Esophagus muscularis mucosa (tissue), 4 donors: Measurements from ENCODE around the gene SLC5A4. TPM values are rescaled to one million over a fixed set of nuclear protein-coding genes. Genes with fewer than 3 reads are reported as not detected.

ENCODE experiments used
- DNase-seq: peaks from one replicate; pipeline ENCODE4 v3.0.0-alpha.2; 2017; ENCODE audit errors: extremely low spot score
- H3K27ac ChIP-seq, 4 donors: fragments of 200-600 bp; sonication (generic); replicated peaks in 1 of 4; 1 replicate in 3 of 4; 2 replicates in 1 of 4; pipeline ENCODE4 v1.5.1; 2016 to 2019; ENCODE audit warnings: mild to moderate bottlenecking in 1 of 4
- H3K27me3 ChIP-seq, 4 donors: fragments of 200-600 bp; sonication (generic); one replicate each; pipeline versions ENCODE4 v1.5.1 to v1.6.0; 2016 to 2019
- H3K36me3 ChIP-seq, 4 donors: fragments of 200-600 bp; sonication (generic); one replicate each; pipeline ENCODE4 v1.5.1; 2016 to 2019
- H3K4me1 ChIP-seq, 4 donors: fragments of 200-600 bp; sonication (generic); one replicate each; pipeline ENCODE4 v1.5.1; 2016 to 2019
- H3K4me3 ChIP-seq, 4 donors: fragments of 200-600 bp; sonication (generic); 1 replicate in 2 of 4; 2 replicates in 2 of 4; pipeline ENCODE4 v1.5.1; 2016 to 2019; ENCODE audit warnings: mild to moderate bottlenecking in 4 of 4, moderate library complexity in 1 of 4
- H3K9me3 ChIP-seq, 4 donors: fragments of 200-600 bp; sonication (generic); 1 replicate in 3 of 4; 2 replicates in 1 of 4; pipeline ENCODE4 v1.5.1; 2016 to 2019
- EP300 ChIP-seq: sonication (generic); formaldehyde crosslinking; IDR thresholded peaks from one replicate; pipeline ENCODE4 v1.6.1; 2017; ENCODE audit warnings: antibody characterized with exemption
- POLR2A ChIP-seq: fragments of 450-650 bp; IDR thresholded peaks from one replicate; pipeline ENCODE4 v1.6.1; 2017; ENCODE audit warnings: antibody characterized with exemption, moderate library complexity, mild to moderate bottlenecking, low read depth
- POLR2AphosphoS5 ChIP-seq, 2 donors: sonication (generic); formaldehyde crosslinking; IDR thresholded peaks; one replicate each; pipeline ENCODE4 v1.6.1; 2017; ENCODE audit warnings: antibody characterized with exemption in 2 of 2
- WGBS: methylation state at CpG from one replicate; pipeline ENCODE4 v1.1.5; 2018; 5-methylcytosine and 5-hydroxymethylcytosine counted together
- intact Hi-C: fragments of 100-400 bp; cut with DNase I; formaldehyde crosslinking; loops from one replicate; pipeline ENCODE4 v1.15.1; 2023
- total RNA-seq, 4 donors: library from RNA; depleted of rRNA; stranded (reverse); fragments of >200 nt; gene quantifications; one replicate each; pipeline versions ENCODE4 v1.1.0 to v1.2.1, GENCODE V29; 2016
- TF ChIP-seq, protein P1 (sequence below), 3 experiments: fragments of 200-600 bp in 2 of 3; fragments of 450-650 bp in 1 of 3; sonication (generic) in 2 of 3; IDR thresholded peaks; one replicate each; pipeline ENCODE4 v1.5.1; 2017 to 2019; ENCODE audit warnings: antibody characterized with exemption in 3 of 3, mild to moderate bottlenecking in 2 of 3, moderate library complexity in 1 of 3

SLC5A4 gene
- total RNA-seq, 4 donors from 2014 or later: 0.19 to 1.2 (median 0.46) TPM; not detected in 1

DNA sequence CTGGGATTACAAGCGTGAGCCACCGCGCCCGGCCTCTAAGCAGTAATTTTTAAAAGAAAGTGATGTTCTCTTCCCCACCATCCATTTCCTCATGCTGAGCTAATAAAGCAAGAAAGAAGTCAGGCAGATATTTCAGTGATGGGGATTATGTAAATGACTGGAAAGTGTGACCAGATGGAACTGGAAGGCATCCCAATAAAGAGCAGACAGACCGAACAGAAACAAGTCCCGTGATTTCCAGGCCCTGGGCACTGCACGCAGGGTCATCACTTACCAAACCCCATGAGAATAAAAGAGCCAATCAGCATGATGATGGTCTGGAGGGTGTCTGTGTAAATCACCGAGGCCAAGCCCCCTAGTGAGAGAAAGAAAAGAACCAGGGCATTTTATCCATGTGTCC is 18.2 kb downstream of the SLC5A4 start:
- no peak overlapping the region for H3K27ac ChIP-seq
- no peaks in the 10 kb centered on the region for H3K4me1 ChIP-seq
- peaks cover 0 to 5% (median 0%) of the 10 kb centered on the region in 4 donors for H3K27me3 ChIP-seq
- no peak for DNase-seq
- no peak for TF ChIP-seq EP300
- TF ChIP-seq POLR2A: no peak
- TF ChIP-seq, protein P1, sequence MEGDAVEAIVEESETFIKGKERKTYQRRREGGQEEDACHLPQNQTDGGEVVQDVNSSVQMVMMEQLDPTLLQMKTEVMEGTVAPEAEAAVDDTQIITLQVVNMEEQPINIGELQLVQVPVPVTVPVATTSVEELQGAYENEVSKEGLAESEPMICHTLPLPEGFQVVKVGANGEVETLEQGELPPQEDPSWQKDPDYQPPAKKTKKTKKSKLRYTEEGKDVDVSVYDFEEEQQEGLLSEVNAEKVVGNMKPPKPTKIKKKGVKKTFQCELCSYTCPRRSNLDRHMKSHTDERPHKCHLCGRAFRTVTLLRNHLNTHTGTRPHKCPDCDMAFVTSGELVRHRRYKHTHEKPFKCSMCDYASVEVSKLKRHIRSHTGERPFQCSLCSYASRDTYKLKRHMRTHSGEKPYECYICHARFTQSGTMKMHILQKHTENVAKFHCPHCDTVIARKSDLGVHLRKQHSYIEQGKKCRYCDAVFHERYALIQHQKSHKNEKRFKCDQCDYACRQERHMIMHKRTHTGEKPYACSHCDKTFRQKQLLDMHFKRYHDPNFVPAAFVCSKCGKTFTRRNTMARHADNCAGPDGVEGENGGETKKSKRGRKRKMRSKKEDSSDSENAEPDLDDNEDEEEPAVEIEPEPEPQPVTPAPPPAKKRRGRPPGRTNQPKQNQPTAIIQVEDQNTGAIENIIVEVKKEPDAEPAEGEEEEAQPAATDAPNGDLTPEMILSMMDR (IDR thresholded peaks at IDR 0.05): no peak
- TF ChIP-seq POLR2AphosphoS5 (IDR thresholded peaks at IDR 0.05): no peak
- H3K9me3 ChIP-seq: no peaks in the 10 kb centered on the region
- 81% methylated on average over 8 of the region's 8 CpGs for WGBS
- intact Hi-C loops: no loop called here
- no peaks in the 10 kb centered on the region for H3K36me3 ChIP-seq
- H3K4me3 ChIP-seq: no peak overlapping the region

GRCh38 chr22:32233091-32233490 is 22.1 kb downstream of the SLC5A4 start:
- TF ChIP-seq POLR2AphosphoS5 (IDR thresholded peaks at IDR 0.05) (no peak), EP300 (no peak), POLR2A (no peak)
- TF ChIP-seq, protein P1 (IDR thresholded peaks at IDR 0.05): no peak
- H3K9me3 ChIP-seq: no peaks in the 10 kb centered on the region

DNA sequence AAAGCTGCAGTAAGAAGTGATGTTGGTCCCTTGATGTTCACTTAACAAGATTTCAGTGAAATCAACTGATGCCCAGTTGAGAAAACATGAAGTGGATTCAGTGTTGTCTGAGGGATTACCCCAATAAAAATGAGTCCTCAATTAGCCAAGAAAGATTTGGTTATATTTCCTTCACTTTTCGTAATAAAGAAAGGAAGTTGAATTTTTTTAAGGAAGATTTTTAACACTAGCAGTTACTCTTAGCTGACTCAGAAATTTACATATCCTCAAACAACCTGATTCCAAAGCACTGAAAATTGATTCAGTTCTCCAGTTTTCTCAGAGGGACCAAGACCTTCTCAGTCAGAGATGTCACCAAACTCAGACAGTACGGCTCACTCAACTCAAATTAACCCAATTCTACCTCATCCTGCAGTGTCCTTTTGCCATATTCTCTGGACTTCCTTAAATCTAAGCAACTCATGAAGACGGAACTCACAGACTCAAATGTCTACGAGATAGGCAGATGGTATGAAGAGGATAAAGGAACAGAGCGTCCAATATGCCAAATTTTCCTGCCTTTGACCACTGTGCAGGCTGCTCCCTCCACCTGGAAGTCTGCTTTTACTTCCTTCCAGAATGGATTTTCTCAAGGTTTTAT is 22.8 kb downstream of the SLC5A4 start:
- no peak overlapping the region for H3K27ac ChIP-seq
- H3K4me3 ChIP-seq: no peak overlapping the region
- intact Hi-C loops: no loop called here
- DNase-seq: no peak
- no peaks in the 10 kb centered on the region for H3K36me3 ChIP-seq
- H3K27me3 ChIP-seq: peaks cover 0 to 9% (median 0%) of the 10 kb centered on the region in 4 donors
- no peaks in the 10 kb centered on the region for H3K9me3 ChIP-seq
- TF ChIP-seq EP300 (no peak), POLR2A (no peak), POLR2AphosphoS5 (IDR thresholded peaks at IDR 0.05) (no peak)
- WGBS: 65% methylated on average over 5 of the region's 5 CpGs
- H3K4me1 ChIP-seq: no peaks in the 10 kb centered on the region

More at GRCh38 chr22:32233091-32233490, 22.1 kb downstream of the SLC5A4 start:
- H3K27me3 ChIP-seq: peaks cover 0 to 5% (median 0%) of the 10 kb centered on the region in 4 donors
- no peak overlapping the region for H3K4me3 ChIP-seq
- no peak overlapping the region for H3K27ac ChIP-seq
- DNase-seq: no peak
- no peaks in the 10 kb centered on the region for H3K36me3 ChIP-seq
- intact Hi-C loops: no loop called here
- 83% methylated on average over 5 of the region's 5 CpGs for WGBS
- H3K4me1 ChIP-seq: no peaks in the 10 kb centered on the region

DNA sequence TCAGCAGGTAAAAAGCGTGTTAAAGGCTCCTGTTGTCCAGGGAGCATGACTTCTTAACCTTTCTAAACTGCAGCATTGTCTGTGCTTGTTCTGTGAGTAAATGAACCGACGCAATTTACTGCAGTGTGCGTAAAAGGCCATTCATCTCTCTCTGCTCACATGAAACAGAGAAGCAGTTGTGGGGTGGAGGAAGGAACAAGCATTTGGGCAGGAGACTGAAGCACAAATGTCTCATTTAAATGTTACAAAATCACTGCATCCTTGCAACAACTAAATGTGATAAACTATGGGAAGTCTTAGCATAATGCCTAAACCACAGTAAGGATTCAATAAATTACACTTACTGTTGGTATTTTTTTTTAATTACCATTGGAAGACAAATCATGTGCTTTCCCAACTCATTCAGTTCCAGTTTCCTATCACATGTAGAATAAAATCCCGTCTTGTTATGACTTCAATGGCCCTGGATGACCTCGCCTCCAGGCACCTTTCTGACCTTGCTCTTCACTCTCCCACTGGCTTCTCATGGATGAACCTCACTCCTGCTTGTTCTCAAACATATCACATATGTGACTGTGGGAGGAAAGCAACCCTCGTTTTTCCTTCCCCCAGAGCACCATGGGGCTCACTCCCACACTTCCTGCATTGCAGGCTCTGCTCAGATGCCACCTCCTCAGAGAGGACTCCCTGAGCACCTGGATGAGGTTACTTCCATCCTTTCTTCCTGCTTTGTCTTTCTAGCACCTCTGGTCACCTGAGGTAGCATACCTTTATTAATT is 28.6 kb downstream of the SLC5A4 start:
- TF ChIP-seq POLR2AphosphoS5 (IDR thresholded peaks at IDR 0.05) (no peak), EP300 (no peak), POLR2A (no peak)
- TF ChIP-seq, protein P1 (IDR thresholded peaks at IDR 0.05): no peak
- Histone ChIP-seq H3K27me3 (peaks cover 0 to 5% (median 0%) of the 10 kb centered on the region in 4 donors), H3K4me3 (no peak overlapping the region), H3K4me1 (no peaks in the 10 kb centered on the region), H3K9me3 (no peaks in the 10 kb centered on the region), H3K36me3 (no peaks in the 10 kb centered on the region), H3K27ac (no peak overlapping the region)
- WGBS: 70% methylated on average over 7 of the region's 7 CpGs
- intact Hi-C loops: no loop called here
- no peak for DNase-seq

DNA sequence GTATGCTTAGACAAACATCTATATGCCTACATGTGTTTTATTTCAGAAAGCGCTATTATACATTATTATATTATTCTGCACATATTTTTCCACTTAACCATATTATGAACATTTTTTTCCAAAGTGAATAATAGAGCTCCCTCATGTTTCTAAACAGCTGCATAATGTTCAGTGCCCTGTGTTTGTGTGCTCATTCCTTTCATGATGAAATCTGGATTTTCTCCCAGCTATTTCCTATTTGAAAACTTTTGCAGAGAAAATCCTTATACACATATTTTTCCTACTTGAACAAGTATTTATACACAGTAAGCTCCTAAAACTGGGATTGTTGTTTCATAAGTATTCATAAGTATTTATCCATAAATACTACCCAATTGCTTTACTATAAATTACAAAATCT is 32.2 kb downstream of the SLC5A4 start:
- no peaks in the 10 kb centered on the region for H3K4me1 ChIP-seq
- H3K36me3 ChIP-seq: no peaks in the 10 kb centered on the region
- 66% methylated on average over 1 of the region's 1 CpG for WGBS
- DNase-seq: no peak
- TF ChIP-seq EP300: no peak
- TF ChIP-seq POLR2AphosphoS5 (IDR thresholded peaks at IDR 0.05): no peak
- TF ChIP-seq, protein P1 (IDR thresholded peaks at IDR 0.05): no peak
- TF ChIP-seq POLR2A: no peak
- peaks cover 0 to 5% (median 0%) of the 10 kb centered on the region in 4 donors for H3K27me3 ChIP-seq
- intact Hi-C loops: no loop called here
- no peak overlapping the region for H3K27ac ChIP-seq
- no peaks in the 10 kb centered on the region for H3K9me3 ChIP-seq
- no peak overlapping the region for H3K4me3 ChIP-seq
